ENCODE data around the gene MEIS1. TPM values are rescaled to one million over a fixed set of nuclear protein-coding genes. Genes with fewer than 3 reads are reported as not detected.
A peak's percentile ranks its signal among the peaks of the same experiment; 100 is the strongest.

Gene MEIS1
- polyA plus RNA-seq, 2 donors = 16.8 to 30.4 TPM

DNA sequence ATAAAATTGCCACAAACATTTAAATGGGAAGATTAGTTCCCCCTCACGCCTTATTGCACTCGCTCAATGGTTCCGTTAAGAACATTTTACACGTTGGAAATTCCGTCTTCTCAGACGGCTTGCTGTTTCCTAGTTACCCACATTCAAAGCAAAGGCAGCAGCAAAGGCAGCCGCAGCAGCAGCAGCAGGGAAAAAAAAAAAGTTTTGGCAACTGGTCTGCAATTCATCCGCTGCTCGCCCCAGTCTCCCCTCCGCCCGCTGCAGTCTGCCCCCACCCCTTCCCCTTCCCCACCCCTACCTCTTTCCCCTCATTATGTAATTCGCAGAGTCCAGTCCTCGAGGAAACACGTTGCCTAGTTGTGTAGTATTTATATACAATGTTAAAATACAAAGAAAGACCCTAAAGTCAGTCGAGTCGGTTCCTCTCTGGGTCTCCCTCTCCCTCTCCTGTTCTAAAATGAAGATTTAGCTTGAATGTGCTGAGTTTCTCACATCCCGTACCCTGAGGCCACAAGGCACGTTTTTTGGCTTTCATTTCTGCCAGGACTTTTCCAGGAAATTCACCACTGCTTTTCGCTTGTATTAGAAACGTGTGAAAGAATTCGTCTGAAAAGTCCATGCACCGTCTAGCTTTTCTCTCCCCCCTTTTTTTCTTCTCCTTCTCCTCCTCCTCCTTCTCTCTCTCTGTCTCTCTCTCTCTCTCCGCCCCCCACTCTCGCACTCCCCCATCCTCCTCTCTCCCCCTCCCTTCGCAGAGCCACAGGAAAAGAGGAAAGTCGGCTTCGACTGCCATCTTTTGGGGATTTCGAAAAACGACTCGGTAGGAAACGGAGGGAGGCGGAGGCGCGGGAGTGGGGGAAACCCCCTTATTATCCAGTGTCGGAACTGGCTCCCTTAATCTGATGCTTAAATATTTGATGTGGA, 140.0 kb downstream of the MEIS1 start:
- peaks cover 0 to 4% of the 10 kb centered on the region in 2 donors for H3K4me1 ChIP-seq (ENCODE audit: control insufficient read depth in 2 of 2, insufficient read depth in 2 of 2, low read length in 1 of 2)
- H3K27ac ChIP-seq (ENCODE audit: low read depth in 2 of 2, low read length in 1 of 2) = peak overlapping the region; percentile 9 to 66
- WGBS, 2 donors = 1 to 2% methylated on average over 34 to 35 of the region's 35 CpGs
- peak overlapping the region in 1 of 2 donors; percentile 63 for H3K4me3 ChIP-seq (ENCODE audit: low read depth in 1 of 2, low read length in 2 of 2)
- peaks cover 0 to 6% of the 10 kb centered on the region in 2 donors for H3K36me3 ChIP-seq (ENCODE audit: control insufficient read depth in 2 of 2, insufficient read depth in 2 of 2, low read length in 1 of 2)
- peaks cover 0 to 4% of the 10 kb centered on the region in 2 donors for H3K27me3 ChIP-seq (ENCODE audit: control insufficient read depth in 1 of 2, insufficient read depth in 2 of 2, low read length in 2 of 2)
- peaks cover 0 to 4% of the 10 kb centered on the region in 2 donors for H3K9me3 ChIP-seq (ENCODE audit: control insufficient read depth in 2 of 2, insufficient read depth in 1 of 2, low read depth in 1 of 2, low read length in 1 of 2)

DNA sequence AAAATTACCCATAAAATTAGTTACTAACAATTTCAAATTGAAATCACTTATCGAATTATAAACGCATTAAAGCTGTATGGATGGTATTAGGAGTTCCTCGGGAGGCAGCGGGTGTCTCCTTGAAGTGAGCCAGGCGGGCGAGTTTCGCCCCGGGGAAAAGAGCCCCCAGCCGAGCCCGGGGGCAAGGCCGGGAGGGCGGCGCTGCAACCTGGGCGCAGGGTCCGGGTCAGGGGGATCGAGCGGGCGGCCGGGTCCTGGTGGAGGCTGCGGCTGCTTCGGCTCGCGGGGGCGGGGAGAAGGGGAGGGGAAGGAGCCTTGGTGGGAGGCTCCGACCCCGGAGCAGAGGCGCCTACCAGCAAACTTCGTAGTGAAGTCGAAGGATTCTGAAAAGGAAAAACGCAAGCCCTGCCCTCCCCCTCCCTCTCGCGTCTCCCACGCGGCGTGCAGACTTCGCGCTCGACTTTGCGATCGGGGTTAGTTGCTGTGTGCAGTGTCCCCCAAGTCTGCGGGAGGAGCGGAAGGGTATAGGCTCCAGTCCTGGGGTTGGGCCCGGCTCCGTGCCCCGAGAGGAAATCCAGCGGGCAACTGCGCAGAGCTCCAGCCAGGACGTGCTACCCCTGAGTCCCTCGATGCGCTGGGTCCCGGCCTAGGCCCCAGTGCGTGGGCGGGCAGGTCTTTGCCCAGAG, 140.8 kb downstream of the MEIS1 start:
- Histone ChIP-seq H3K27me3 (ENCODE audit: control insufficient read depth in 1 of 2, insufficient read depth in 2 of 2, low read length in 2 of 2) (peaks cover 0 to 4% of the 10 kb centered on the region in 2 donors), H3K27ac (ENCODE audit: low read depth in 2 of 2, low read length in 1 of 2) (peak overlapping the region; percentile 83 to 88), H3K4me1 (ENCODE audit: control insufficient read depth in 2 of 2, insufficient read depth in 2 of 2, low read length in 1 of 2) (peaks cover 0 to 4% of the 10 kb centered on the region in 2 donors), H3K36me3 (ENCODE audit: control insufficient read depth in 2 of 2, insufficient read depth in 2 of 2, low read length in 1 of 2) (peaks cover 0 to 6% of the 10 kb centered on the region in 2 donors), H3K9me3 (ENCODE audit: control insufficient read depth in 2 of 2, insufficient read depth in 1 of 2, low read depth in 1 of 2, low read length in 1 of 2) (peaks cover 0 to 4% of the 10 kb centered on the region in 2 donors), H3K4me3 (ENCODE audit: low read depth in 1 of 2, low read length in 2 of 2) (peak overlapping the region; percentile 50 to 63)
- WGBS, 2 donors = 0 to 2% methylated on average over 44 to 53 of the region's 53 CpGs

GRCh38 chr2:66576311-66576560, 141.3 kb downstream of the MEIS1 start:
- Histone ChIP-seq H3K4me3 (ENCODE audit: low read depth in 1 of 2, low read length in 2 of 2) (peak overlapping the region; percentile 50 to 63), H3K9me3 (ENCODE audit: control insufficient read depth in 2 of 2, insufficient read depth in 1 of 2, low read depth in 1 of 2, low read length in 1 of 2) (peaks cover 0 to 4% of the 10 kb centered on the region in 2 donors), H3K36me3 (ENCODE audit: control insufficient read depth in 2 of 2, insufficient read depth in 2 of 2, low read length in 1 of 2) (peaks cover 0 to 5% of the 10 kb centered on the region in 2 donors), H3K4me1 (ENCODE audit: control insufficient read depth in 2 of 2, insufficient read depth in 2 of 2, low read length in 1 of 2) (peaks cover 0 to 4% of the 10 kb centered on the region in 2 donors), H3K27ac (ENCODE audit: low read depth in 2 of 2, low read length in 1 of 2) (peak overlapping the region; percentile 83 to 88), H3K27me3 (ENCODE audit: control insufficient read depth in 1 of 2, insufficient read depth in 2 of 2, low read length in 2 of 2) (peaks cover 0 to 4% of the 10 kb centered on the region in 2 donors)
- 3 to 6% methylated on average over 11 of the region's 11 CpGs for WGBS, 2 donors

DNA sequence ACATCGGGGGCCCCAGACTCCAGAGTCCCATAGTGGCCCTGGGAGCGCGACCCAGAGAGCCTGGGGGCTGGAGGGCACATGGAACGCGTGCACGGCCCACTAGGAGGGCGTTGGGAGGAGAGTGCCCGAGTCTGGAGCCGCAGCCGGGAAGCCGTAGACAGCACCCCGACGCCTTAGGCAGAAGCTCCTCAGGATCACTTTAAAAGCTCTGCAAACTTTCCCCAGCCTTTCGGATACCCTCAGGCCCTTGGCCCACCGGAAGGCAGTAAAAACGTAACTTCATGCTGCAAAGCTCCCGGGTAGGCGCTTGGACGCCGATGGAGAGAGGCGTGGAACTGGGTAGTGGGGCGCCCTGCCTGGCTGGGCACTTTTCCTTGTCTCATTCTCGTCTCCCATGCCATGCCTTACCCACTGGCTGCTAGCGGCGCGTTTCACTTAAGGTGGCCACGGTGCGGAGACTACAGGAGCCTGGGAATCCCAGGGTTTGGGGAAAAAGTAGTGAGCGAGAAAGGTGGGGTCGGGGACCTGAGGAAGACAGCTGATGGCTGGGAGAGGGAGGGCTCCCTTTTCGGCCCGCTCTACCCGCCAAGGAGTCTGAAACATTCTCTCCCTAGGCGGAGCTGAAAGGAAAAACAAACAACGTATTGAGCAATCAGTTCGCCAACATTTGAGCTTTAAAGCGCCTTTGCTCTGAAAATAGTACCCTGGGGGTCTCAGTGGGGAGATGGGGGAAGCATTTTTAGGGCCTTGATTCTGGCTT, 141.8 kb downstream of the MEIS1 start:
- WGBS, 2 donors = 2 to 3% methylated on average over 37 of the region's 37 CpGs
- Histone ChIP-seq H3K4me3 (ENCODE audit: low read depth in 1 of 2, low read length in 2 of 2) (peak overlapping the region; percentile 48 to 63), H3K27ac (ENCODE audit: low read depth in 2 of 2, low read length in 1 of 2) (peak overlapping the region; percentile 83 to 88), H3K27me3 (ENCODE audit: control insufficient read depth in 1 of 2, insufficient read depth in 2 of 2, low read length in 2 of 2) (peaks cover 0 to 4% of the 10 kb centered on the region in 2 donors), H3K36me3 (ENCODE audit: control insufficient read depth in 2 of 2, insufficient read depth in 2 of 2, low read length in 1 of 2) (peaks cover 0 to 3% of the 10 kb centered on the region in 2 donors), H3K9me3 (ENCODE audit: control insufficient read depth in 2 of 2, insufficient read depth in 1 of 2, low read depth in 1 of 2, low read length in 1 of 2) (peaks cover 0 to 4% of the 10 kb centered on the region in 2 donors), H3K4me1 (ENCODE audit: control insufficient read depth in 2 of 2, insufficient read depth in 2 of 2, low read length in 1 of 2) (peaks cover 0 to 4% of the 10 kb centered on the region in 2 donors)

GRCh38 chr2:66577321-66578053, 142.6 kb downstream of the MEIS1 start:
- peak overlapping the region; percentile 48 to 63 for H3K4me3 ChIP-seq (ENCODE audit: low read depth in 1 of 2, low read length in 2 of 2)
- peaks cover 0 to 4% of the 10 kb centered on the region in 2 donors for H3K9me3 ChIP-seq (ENCODE audit: control insufficient read depth in 2 of 2, insufficient read depth in 1 of 2, low read depth in 1 of 2, low read length in 1 of 2)
- peaks cover 0 to 4% of the 10 kb centered on the region in 2 donors for H3K4me1 ChIP-seq (ENCODE audit: control insufficient read depth in 2 of 2, insufficient read depth in 2 of 2, low read length in 1 of 2)
- peaks cover 0 to 4% of the 10 kb centered on the region in 2 donors for H3K27me3 ChIP-seq (ENCODE audit: control insufficient read depth in 1 of 2, insufficient read depth in 2 of 2, low read length in 2 of 2)
- no peaks in the 10 kb centered on the region for H3K36me3 ChIP-seq (ENCODE audit: control insufficient read depth in 2 of 2, insufficient read depth in 2 of 2, low read length in 1 of 2)
- H3K27ac ChIP-seq (ENCODE audit: low read depth in 2 of 2, low read length in 1 of 2) = peak overlapping the region; percentile 83 to 88
- 8 to 14% methylated on average over 42 of the region's 42 CpGs for WGBS, 2 donors

DNA sequence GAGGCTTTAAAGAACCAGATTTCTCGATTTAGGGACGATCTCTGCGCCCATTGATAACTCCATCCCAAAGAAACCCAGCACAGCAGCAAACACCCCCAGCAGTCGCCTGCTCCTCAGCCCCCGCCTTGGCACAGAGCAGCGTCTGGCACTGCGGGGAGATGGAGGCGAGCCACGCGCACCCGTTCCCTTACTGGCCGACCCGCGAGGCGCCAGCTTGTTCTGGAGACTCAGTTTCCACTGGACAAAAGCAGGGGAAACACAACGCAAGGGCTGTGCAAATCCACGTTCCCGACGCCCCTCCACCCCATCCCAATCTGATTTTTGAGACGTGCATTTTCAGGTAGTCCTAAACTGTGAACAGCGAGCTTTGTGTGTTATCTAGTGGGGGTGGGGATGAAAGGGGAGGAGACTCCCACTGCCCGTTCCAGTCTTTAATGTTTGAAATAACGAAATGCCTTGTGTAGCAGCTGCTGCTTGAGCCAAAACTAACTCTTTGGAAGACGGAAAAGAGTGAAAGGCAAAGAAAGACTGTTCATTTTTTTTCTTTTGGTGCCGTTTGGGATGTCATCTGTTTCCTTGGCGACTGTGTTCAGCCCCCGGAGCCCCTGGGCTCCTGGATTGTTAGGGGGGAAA, 143.2 kb downstream of the MEIS1 start:
- Histone ChIP-seq H3K27ac (ENCODE audit: low read depth in 2 of 2, low read length in 1 of 2) (peak overlapping the region; percentile 83 to 88), H3K9me3 (ENCODE audit: control insufficient read depth in 2 of 2, insufficient read depth in 1 of 2, low read depth in 1 of 2, low read length in 1 of 2) (peaks cover 0 to 4% of the 10 kb centered on the region in 2 donors), H3K27me3 (ENCODE audit: control insufficient read depth in 1 of 2, insufficient read depth in 2 of 2, low read length in 2 of 2) (peaks cover 0 to 4% of the 10 kb centered on the region in 2 donors), H3K36me3 (ENCODE audit: control insufficient read depth in 2 of 2, insufficient read depth in 2 of 2, low read length in 1 of 2) (no peaks in the 10 kb centered on the region), H3K4me3 (ENCODE audit: low read depth in 1 of 2, low read length in 2 of 2) (peak overlapping the region; percentile 5 to 13), H3K4me1 (ENCODE audit: control insufficient read depth in 2 of 2, insufficient read depth in 2 of 2, low read length in 1 of 2) (peaks cover 0 to 4% of the 10 kb centered on the region in 2 donors)
- 16 to 41% methylated on average over 27 of the region's 27 CpGs for WGBS, 2 donors

GRCh38 chr2:66578687-66579106, 143.8 kb downstream of the MEIS1 start:
- no peaks in the 10 kb centered on the region for H3K36me3 ChIP-seq (ENCODE audit: control insufficient read depth in 2 of 2, insufficient read depth in 2 of 2, low read length in 1 of 2)
- peak overlapping the region in 1 of 2 donors; percentile 13 for H3K4me3 ChIP-seq (ENCODE audit: low read depth in 1 of 2, low read length in 2 of 2)
- WGBS, 2 donors = 30 to 41% methylated on average over 10 of the region's 10 CpGs
- peaks cover 0 to 4% of the 10 kb centered on the region in 2 donors for H3K4me1 ChIP-seq (ENCODE audit: control insufficient read depth in 2 of 2, insufficient read depth in 2 of 2, low read length in 1 of 2)
- peaks cover 0 to 4% of the 10 kb centered on the region in 2 donors for H3K9me3 ChIP-seq (ENCODE audit: control insufficient read depth in 2 of 2, insufficient read depth in 1 of 2, low read depth in 1 of 2, low read length in 1 of 2)
- peak overlapping the region; percentile 49 to 88 for H3K27ac ChIP-seq (ENCODE audit: low read depth in 2 of 2, low read length in 1 of 2)
- peaks cover 0 to 4% of the 10 kb centered on the region in 2 donors for H3K27me3 ChIP-seq (ENCODE audit: control insufficient read depth in 1 of 2, insufficient read depth in 2 of 2, low read length in 2 of 2)

DNA sequence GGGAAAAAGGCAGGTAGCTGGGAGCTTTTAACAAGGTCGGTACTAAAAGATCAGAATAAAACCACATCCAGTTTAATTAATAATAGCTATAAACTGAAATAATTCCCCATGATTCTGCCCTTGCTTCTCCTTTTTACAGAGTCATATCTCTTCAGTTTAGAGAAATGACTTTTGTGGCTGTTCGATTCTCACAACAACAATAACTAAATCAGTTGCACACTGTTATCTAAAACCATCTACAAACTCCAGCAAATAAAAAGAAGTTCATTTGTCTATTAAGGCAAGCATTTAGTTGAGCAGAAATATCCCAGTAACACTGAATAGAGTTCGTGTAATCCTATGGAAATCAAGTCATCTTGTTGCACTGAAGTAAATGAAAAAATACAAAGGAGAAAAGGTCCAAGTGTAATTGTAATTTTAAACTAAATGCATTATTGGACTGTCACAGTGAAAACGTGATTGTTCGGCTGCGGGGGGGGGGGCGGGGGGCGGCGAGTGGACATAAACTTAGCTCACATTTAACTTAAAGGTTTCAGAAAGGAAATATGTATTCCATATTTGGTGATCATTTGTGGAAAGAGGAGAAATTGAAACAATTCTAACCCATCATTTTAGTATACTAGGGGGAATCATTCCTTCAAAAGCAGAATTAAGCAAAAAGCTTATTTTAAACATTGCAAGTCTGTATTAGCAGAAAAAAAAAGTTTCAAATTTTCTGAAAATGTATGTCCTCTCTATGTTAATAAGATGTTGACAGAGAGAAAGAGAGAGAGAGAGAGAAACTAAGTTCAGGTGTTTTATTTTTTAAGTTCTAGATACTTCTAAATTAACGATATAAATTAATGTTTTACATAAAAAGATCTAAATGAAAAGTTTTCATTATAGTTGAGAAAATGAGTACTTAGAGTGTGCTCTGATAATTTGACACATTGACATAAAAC, 144.5 kb downstream of the MEIS1 start:
- Histone ChIP-seq H3K4me3 (ENCODE audit: low read depth in 1 of 2, low read length in 2 of 2) (no peak overlapping the region), H3K27ac (ENCODE audit: low read depth in 2 of 2, low read length in 1 of 2) (peak overlapping the region in 1 of 2 donors; percentile 60), H3K36me3 (ENCODE audit: control insufficient read depth in 2 of 2, insufficient read depth in 2 of 2, low read length in 1 of 2) (no peaks in the 10 kb centered on the region), H3K9me3 (ENCODE audit: control insufficient read depth in 2 of 2, insufficient read depth in 1 of 2, low read depth in 1 of 2, low read length in 1 of 2) (peaks cover 0 to 4% of the 10 kb centered on the region in 2 donors), H3K4me1 (ENCODE audit: control insufficient read depth in 2 of 2, insufficient read depth in 2 of 2, low read length in 1 of 2) (peaks cover 0 to 4% of the 10 kb centered on the region in 2 donors), H3K27me3 (ENCODE audit: control insufficient read depth in 1 of 2, insufficient read depth in 2 of 2, low read length in 2 of 2) (peaks cover 0 to 4% of the 10 kb centered on the region in 2 donors)
- 41 to 54% methylated on average over 10 of the region's 10 CpGs for WGBS, 2 donors
